Measurements from ENCODE around the gene FOXL2NB.

- no peak for TF ChIP-seq GATA2 (IDR thresholded peaks at IDR 0.05; ENCODE audit: low read depth, low read length)
- TF ChIP-seq GATA3 (IDR thresholded peaks at IDR 0.05; ENCODE audit: low read depth, low read length) = no peak
These were observed 4.0 kb upstream of the FOXL2NB start for GRCh38 chr3:138942861-138943623.

All from SH-SY5Y (cell line).